K562 (cell line): Measurements from ENCODE around the gene SMCO4. TPM values are rescaled to one million over a fixed set of nuclear protein-coding genes. Genes with fewer than 3 reads are reported as not detected.

Source experiments
- ATAC-seq: fragments of 200-7000 bp; cut with Tn5 transposase; 3 replicates; pipeline ENCODE4 v1.9.1; 2020; ENCODE audit warnings: moderate library complexity
- BruUV-seq: library from RNA; stranded (reverse); fragments of 400-500 nt; replicated peaks from 2 replicates; lab custom pipeline; 2021; lab: Mats Ljungman, UMichigan
- CTCF ChIA-PET: fragments of 300-600 bp; formaldehyde crosslinking; extraction: SDS; loops from one replicate; lab custom pipeline; 2021; ENCODE audit warnings: low intra/inter-chr PET ratio; lab: Yijun Ruan, JAX
- POLR2A ChIA-PET: fragments of 300-600, 350-650 bp; sonication (Branson Sonifier 250); formaldehyde crosslinking; extraction: SDS; loops from one replicate; lab custom pipeline; 2021; ENCODE audit warnings: antibody characterized with exemption, inconsistent platforms; lab: Yijun Ruan, JAX
- DNase-seq, 4 experiments: peaks; one replicate each; pipeline versions ENCODE4 v3.0.0 to v3.0.0-alpha.2; 2011 to 2018; ENCODE audit warnings: low spot score in 3 of 4, mixed read lengths in 3 of 4; ENCODE audit errors: extremely low read depth in 1 of 4
- FAIRE-seq: peaks from 2 replicates; lab custom pipeline; 2011; peaks lifted over from hg19 to GRCh38; lab: Jason Lieb, UNC
- H2AFZ ChIP-seq: 2 replicates; pipeline ENCODE4 v1.6.0; 2011; ENCODE audit warnings: low read depth, low read length, control low read depth, inconsistent platforms
- H3K27ac ChIP-seq: fragments of 200-600 bp; 3 replicates; pipeline ENCODE4 v1.8.0; 2011; ENCODE audit warnings: low read depth, mild to moderate bottlenecking, control low read depth, inconsistent platforms, low read length, moderate library complexity, mixed read lengths; ENCODE audit errors: extremely low read depth
- H3K27me3 ChIP-seq, 2 experiments: fragments of 300-600 bp in 1 of 2; 2 replicates in 1 of 2; 3 replicates in 1 of 2; pipeline versions ENCODE4 v1.6.0 to v1.8.0; 2011; ENCODE audit warnings: inconsistent platforms in 2 of 2, low read length in 2 of 2, mild to moderate bottlenecking in 1 of 2, mixed read lengths in 1 of 2, moderate library complexity in 1 of 2; ENCODE audit not compliant: control insufficient read depth in 2 of 2, insufficient read depth in 2 of 2
- H3K36me3 ChIP-seq: fragments of 300-600 bp; 3 replicates; pipeline ENCODE4 v1.8.0; 2011; ENCODE audit warnings: mild to moderate bottlenecking, low read length, inconsistent platforms; ENCODE audit not compliant: control insufficient read depth, insufficient read depth
- H3K4me1 ChIP-seq, 2 experiments: fragments of 200-600 bp in 1 of 2; replicated peaks in 1 of 2; 2 replicates in 1 of 2; 3 replicates in 1 of 2; pipeline versions ENCODE4 v1.5.1 to v1.8.0; 2011; ENCODE audit warnings: inconsistent platforms in 2 of 2, low read length in 2 of 2, mild to moderate bottlenecking in 1 of 2, mixed read lengths in 1 of 2, moderate library complexity in 1 of 2; ENCODE audit not compliant: control insufficient read depth in 2 of 2, insufficient read depth in 2 of 2
- H3K4me2 ChIP-seq: 2 replicates; pipeline ENCODE4 v1.6.1; 2011; ENCODE audit warnings: low read length, control low read depth, inconsistent platforms, mixed read lengths; ENCODE audit not compliant: insufficient read depth
- H3K4me3 ChIP-seq: fragments of 200-600 bp; sonication (generic), shearing (Covaris generic); 2 replicates; pipeline ENCODE4 v1.5.1; 2016; ENCODE audit warnings: control low read depth, inconsistent platforms
- H3K79me2 ChIP-seq: fragments of 200-600 bp; 3 replicates; pipeline ENCODE4 v1.8.0; 2011; ENCODE audit warnings: low read length, inconsistent platforms; ENCODE audit not compliant: control insufficient read depth, insufficient read depth
- H3K9ac ChIP-seq, 2 experiments: 2 replicates each; pipeline versions ENCODE4 v1.6.0 to v1.6.1; 2011; ENCODE audit warnings: low read depth in 2 of 2, low read length in 2 of 2, control low read depth in 1 of 2, inconsistent platforms in 1 of 2, mild to moderate bottlenecking in 1 of 2, mixed read lengths in 1 of 2; ENCODE audit not compliant: insufficient read depth in 1 of 2
- H3K9me1 ChIP-seq: one replicate; pipeline ENCODE4 v1.6.0; 2011; ENCODE audit warnings: inconsistent platforms, mild to moderate bottlenecking, low read length, moderate library complexity; ENCODE audit not compliant: control insufficient read depth, insufficient read depth
- H3K9me3 ChIP-seq: replicated peaks from 2 replicates; pipeline ENCODE4 v1.5.1; 2011; ENCODE audit warnings: low read depth, low read length, inconsistent platforms; ENCODE audit not compliant: control insufficient read depth, insufficient read depth
- H4K20me1 ChIP-seq: replicated peaks from 2 replicates; pipeline ENCODE4 v1.6.1; 2011; ENCODE audit warnings: low read length, inconsistent platforms, mixed read lengths; ENCODE audit not compliant: control insufficient read depth, insufficient read depth
- XRCC3 ChIP-seq: fragments of 450-650 bp; IDR thresholded peaks from 2 replicates; pipeline ENCODE4 v1.6.1; 2017; ENCODE audit warnings: mild to moderate bottlenecking, moderate library complexity
- WGBS: fragments of 100-300 bp; shearing (Covaris generic); methylation state at CpG from one replicate; pipeline ENCODE4 v1.1.6; 2016; ENCODE audit warnings: low coverage, mixed read lengths; ENCODE audit not compliant: insufficient coverage; ENCODE audit errors: missing lambda C conversion rate; 5-methylcytosine and 5-hydroxymethylcytosine counted together
- in situ Hi-C: fragments of 300-500 bp; cut with MboI; formaldehyde crosslinking; loops from 4 replicates; pipeline ENCODE4 v1.15.0; 2018; ENCODE audit warnings: inconsistent platforms, mixed read lengths
- intact Hi-C: fragments of 100-400 bp; cut with micrococcal nuclease; formaldehyde crosslinking; loops from 2 replicates; pipeline ENCODE4 v1.14.2; 2022
- polyA plus RNA-seq, 8 experiments: library from polyadenylated mRNA; depleted of rRNA in 4 of 8; stranded (reverse) in 5 of 8; unstranded in 3 of 8; fragments of >200 nt; fragmentation: Nextera tagmentation in 2 of 8; fragmentation: Illumina TruSeq in 1 of 8; extraction: Ambion mirVana in 2 of 8; extraction: Trizol in 1 of 8; gene quantifications; 2 replicates each; pipeline versions ENCODE4 v1.2.1 to v1.2.3, GENCODE V29; 2011 to 2014; ENCODE audit warnings: inconsistent platforms in 1 of 8, missing spikeins in 1 of 8
- total RNA-seq, 7 experiments: library from RNA; depleted of rRNA in 6 of 7; stranded (reverse); fragments of >200 nt in 6 of 7; fragmentation: Illumina TruSeq in 2 of 7; extraction: Trizol in 2 of 7; gene quantifications; 2 replicates each; pipeline versions ENCODE4 v1.2.1 to v1.2.3, GENCODE V29; 2011 to 2021; ENCODE audit warnings: low replicate concordance in 1 of 7
- TF ChIP-seq, protein P1 (sequence below): fragments of 450-650 bp; IDR thresholded peaks from 2 replicates; pipeline ENCODE4 v1.6.1; 2016; ENCODE audit warnings: antibody characterized with exemption
- TF ChIP-seq, protein P2 (sequence below): fragments of 200-800 bp; sonication (Bioruptor generic); IDR thresholded peaks from 2 replicates; pipeline ENCODE4 v1.6.1; 2016; ENCODE audit warnings: missing genetic modification characterization, missing compliant biosample characterization

The SMCO4 gene
- total and polyA plus RNA-seq, 9 of the 15 experiments (the other 6 are each of a cell fraction or from before 2014, with no cell fraction given): 1.8 to 27.8 (median 15.3) TPM

DNA sequence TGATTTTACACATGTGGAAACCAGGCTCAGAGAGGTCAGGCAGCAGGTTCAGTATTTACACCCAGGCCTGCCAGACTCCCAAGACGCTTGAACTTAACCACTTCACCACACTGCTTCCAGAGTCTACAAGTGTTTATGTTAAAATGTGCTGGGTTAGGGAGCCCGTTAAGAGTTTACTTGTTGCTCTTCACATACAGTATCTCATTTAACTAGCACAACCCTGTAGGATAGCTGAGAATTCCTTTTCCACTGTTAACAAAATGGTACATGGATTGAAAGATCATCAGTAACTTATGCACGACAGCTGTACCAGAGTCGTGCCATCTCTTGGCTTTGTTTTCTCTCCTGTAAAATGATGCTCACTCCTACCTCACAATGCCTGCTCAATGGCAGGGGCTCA, 2.9 kb downstream of the SMCO4 start:
- Histone ChIP-seq H3K27me3 (no peaks in the 10 kb centered on the region), H4K20me1 (peaks cover 8% of the 10 kb centered on the region; the same call in 1 of the 2 replicates), H3K79me2 (0 out of 3 replicates have a peak, but pooled peaks cover 3% of the 10 kb centered on the region), H3K36me3 (no peaks in the 10 kb centered on the region), H3K9ac (no peak overlapping the region), H2AFZ (no peak overlapping the region), H3K4me1 (peaks cover 13 to 21% of the 10 kb centered on the region in 2 experiments), H3K4me2 (no peak overlapping the region), H3K9me3 (no peaks in the 10 kb centered on the region), H3K9me1 (no peaks in the 10 kb centered on the region), H3K27ac (no peak overlapping the region), H3K4me3 (no peak overlapping the region)
- in situ Hi-C loops: no loop called here
- CTCF ChIA-PET: no interaction called here
- POLR2A ChIA-PET: interaction anchor here (2.3 kb wide), 2 partner anchors 10 to 15 kb away, joined by 5 to 10 read pairs; no protein-coding TSS in a partner anchor
- 52% methylated on average over 4 of the region's 4 CpGs for WGBS
- no peak for ATAC-seq
- no TSS peak for BruUV-seq
- TF ChIP-seq, protein P1, sequence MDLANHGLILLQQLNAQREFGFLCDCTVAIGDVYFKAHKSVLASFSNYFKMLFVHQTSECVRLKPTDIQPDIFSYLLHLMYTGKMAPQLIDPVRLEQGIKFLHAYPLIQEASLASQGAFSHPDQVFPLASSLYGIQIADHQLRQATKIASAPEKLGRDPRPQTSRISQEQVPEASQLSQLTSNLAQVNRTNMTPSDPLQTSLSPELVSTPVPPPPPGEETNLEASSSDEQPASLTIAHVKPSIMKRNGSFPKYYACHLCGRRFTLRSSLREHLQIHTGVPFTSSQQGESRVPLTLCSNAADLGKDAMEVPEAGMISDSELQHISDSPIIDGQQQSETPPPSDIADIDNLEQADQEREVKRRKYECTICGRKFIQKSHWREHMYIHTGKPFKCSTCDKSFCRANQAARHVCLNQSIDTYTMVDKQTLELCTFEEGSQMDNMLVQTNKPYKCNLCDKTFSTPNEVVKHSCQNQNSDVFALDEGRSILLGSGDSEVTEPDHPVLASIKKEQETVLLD: no peak
- TF ChIP-seq, protein P2, sequence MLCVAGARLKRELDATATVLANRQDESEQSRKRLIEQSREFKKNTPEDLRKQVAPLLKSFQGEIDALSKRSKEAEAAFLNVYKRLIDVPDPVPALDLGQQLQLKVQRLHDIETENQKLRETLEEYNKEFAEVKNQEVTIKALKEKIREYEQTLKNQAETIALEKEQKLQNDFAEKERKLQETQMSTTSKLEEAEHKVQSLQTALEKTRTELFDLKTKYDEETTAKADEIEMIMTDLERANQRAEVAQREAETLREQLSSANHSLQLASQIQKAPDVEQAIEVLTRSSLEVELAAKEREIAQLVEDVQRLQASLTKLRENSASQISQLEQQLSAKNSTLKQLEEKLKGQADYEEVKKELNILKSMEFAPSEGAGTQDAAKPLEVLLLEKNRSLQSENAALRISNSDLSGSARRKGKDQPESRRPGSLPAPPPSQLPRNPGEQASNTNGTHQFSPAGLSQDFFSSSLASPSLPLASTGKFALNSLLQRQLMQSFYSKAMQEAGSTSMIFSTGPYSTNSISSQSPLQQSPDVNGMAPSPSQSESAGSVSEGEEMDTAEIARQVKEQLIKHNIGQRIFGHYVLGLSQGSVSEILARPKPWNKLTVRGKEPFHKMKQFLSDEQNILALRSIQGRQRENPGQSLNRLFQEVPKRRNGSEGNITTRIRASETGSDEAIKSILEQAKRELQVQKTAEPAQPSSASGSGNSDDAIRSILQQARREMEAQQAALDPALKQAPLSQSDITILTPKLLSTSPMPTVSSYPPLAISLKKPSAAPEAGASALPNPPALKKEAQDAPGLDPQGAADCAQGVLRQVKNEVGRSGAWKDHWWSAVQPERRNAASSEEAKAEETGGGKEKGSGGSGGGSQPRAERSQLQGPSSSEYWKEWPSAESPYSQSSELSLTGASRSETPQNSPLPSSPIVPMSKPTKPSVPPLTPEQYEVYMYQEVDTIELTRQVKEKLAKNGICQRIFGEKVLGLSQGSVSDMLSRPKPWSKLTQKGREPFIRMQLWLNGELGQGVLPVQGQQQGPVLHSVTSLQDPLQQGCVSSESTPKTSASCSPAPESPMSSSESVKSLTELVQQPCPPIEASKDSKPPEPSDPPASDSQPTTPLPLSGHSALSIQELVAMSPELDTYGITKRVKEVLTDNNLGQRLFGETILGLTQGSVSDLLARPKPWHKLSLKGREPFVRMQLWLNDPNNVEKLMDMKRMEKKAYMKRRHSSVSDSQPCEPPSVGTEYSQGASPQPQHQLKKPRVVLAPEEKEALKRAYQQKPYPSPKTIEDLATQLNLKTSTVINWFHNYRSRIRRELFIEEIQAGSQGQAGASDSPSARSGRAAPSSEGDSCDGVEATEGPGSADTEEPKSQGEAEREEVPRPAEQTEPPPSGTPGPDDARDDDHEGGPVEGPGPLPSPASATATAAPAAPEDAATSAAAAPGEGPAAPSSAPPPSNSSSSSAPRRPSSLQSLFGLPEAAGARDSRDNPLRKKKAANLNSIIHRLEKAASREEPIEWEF (CRISPR knock-in tag): no peak
- no peak for TF ChIP-seq XRCC3
- FAIRE-seq: no peak
- DNase-seq: no peak
- intact Hi-C loops: loop anchor here (5.0 to 10.0 kb wide), 3 partner anchors 82 to 206 kb away; partner anchors contain the start of genes CEP295 and DEUP1
